ENCODE results near the gene SMC1A. TPM values are rescaled to one million over a fixed set of nuclear protein-coding genes. Genes with fewer than 3 reads are reported as not detected.

The SMC1A gene
- total RNA-seq, 1 experiment from 2014 or later: 100 TPM

- H3K9me3 ChIP-seq (ENCODE audit: control insufficient read depth, low read depth, low read length): peaks cover 28% of the 10 kb centered on the region
- no peak overlapping the region for H3K4ac ChIP-seq (ENCODE audit: low read depth, low read length)
- no peak overlapping the region for H2AK5ac ChIP-seq (ENCODE audit: insufficient read length, low read length)
- no peaks in the 10 kb centered on the region for H4K20me1 ChIP-seq (ENCODE audit: control insufficient read depth, insufficient read depth, insufficient read length)
- H3K23me2 ChIP-seq (ENCODE audit: insufficient read length, low read depth, low read length, poor library complexity, severe bottlenecking): no peaks in the 10 kb centered on the region
- no peak overlapping the region for H2BK12ac ChIP-seq (ENCODE audit: insufficient read length, low read depth, low read length)
- H3K9ac ChIP-seq (ENCODE audit: extremely low read depth, insufficient read length, low read length): no peak overlapping the region
- H3K27me3 Mint-ChIP-seq (ENCODE audit: low read depth): peaks cover 4% of the 10 kb centered on the region
- no peak overlapping the region for H2AFZ ChIP-seq (ENCODE audit: low read length)
- H3K23ac ChIP-seq (ENCODE audit: insufficient read length, low read depth, low read length): no peak overlapping the region
- H3K18ac ChIP-seq (ENCODE audit: insufficient read length, low read depth, low read length): no peak overlapping the region
- no peaks in the 10 kb centered on the region for H3K4me1 ChIP-seq (ENCODE audit: insufficient read depth, low read length)
- no peak overlapping the region for H3T11ph ChIP-seq (ENCODE audit: low read length)
- no peak overlapping the region for H2BK20ac ChIP-seq (ENCODE audit: low read depth, low read length, poor library complexity, severe bottlenecking)
- no peak overlapping the region for H3K27ac ChIP-seq (ENCODE audit: insufficient read length, low read depth, low read length)
- no peak overlapping the region for H2BK120ac ChIP-seq (ENCODE audit: low read depth, low read length, poor library complexity, severe bottlenecking)
- H2BK5ac ChIP-seq (ENCODE audit: insufficient read length, low read length): no peak overlapping the region
- no peak overlapping the region for H4K8ac ChIP-seq (replicated peaks; ENCODE audit: insufficient read length, low read depth, low read length)
- peaks cover 66 to 76% of the 10 kb centered on the region in 2 experiments for H3K9me3 Mint-ChIP-seq
- no peak for DNase-seq
- no peak overlapping the region for H2BK15ac ChIP-seq (ENCODE audit: low read depth, low read length)
- no peaks in the 10 kb centered on the region for H3K4me1 Mint-ChIP-seq
- no peak overlapping the region for H3K4me3 Mint-ChIP-seq
- no peak overlapping the region for H3K56ac ChIP-seq (ENCODE audit: insufficient read length, low read depth, low read length)
- no peak overlapping the region for H4K91ac ChIP-seq (ENCODE audit: insufficient read length, low read depth, low read length)
- H3K27me3 ChIP-seq (ENCODE audit: insufficient read depth, low read length): no peaks in the 10 kb centered on the region
- peaks cover 0 to 6% (median 0%) of the 10 kb centered on the region in 3 experiments; a peak in 3 of 7 replicates for H3K36me3 Mint-ChIP-seq (ENCODE audit: insufficient read depth in 1 of 3, low read depth in 3 of 3)
- no peak overlapping the region for H3K27ac Mint-ChIP-seq
- no peak overlapping the region for H3K14ac ChIP-seq (ENCODE audit: insufficient read depth, low read length)
- no peak for TF ChIP-seq CTCF (conservative IDR thresholded peaks at IDR 0.05)
- H4K5ac ChIP-seq (ENCODE audit: insufficient read length, low read depth, low read length): no peak overlapping the region
- no peak overlapping the region for H3K4me2 ChIP-seq (ENCODE audit: insufficient read depth, insufficient read length, low read length)
- no CpG with 5 or more reads among the region's 2 CpGs for WGBS (ENCODE audit: extremely low coverage, insufficient read length, low lambda C conversion rate)
- no peaks in the 10 kb centered on the region for H3K79me2 ChIP-seq (ENCODE audit: insufficient read depth, low read length)
- H3K79me1 ChIP-seq (ENCODE audit: insufficient read depth, low read depth, low read length, poor library complexity, severe bottlenecking): no peaks in the 10 kb centered on the region
Observed at GRCh38 chrX:53347948-53348347, 74.5 kb downstream of the SMC1A start.
